OCI-LY1 (cell line): ENCODE measurements around the gene ALKBH1.

Experiments used
- CTCF ChIP-seq: fragments of 200-600 bp; sonication (generic), shearing (Covaris generic); IDR thresholded peaks from 2 replicates; pipeline ENCODE4 v1.5.1; 2017; ENCODE audit warnings: mild to moderate bottlenecking, antibody characterized with exemption, low read length, moderate library complexity, mixed read lengths
- EZH2 ChIP-seq: fragments of 200-600 bp; sonication (generic), shearing (Covaris generic); IDR thresholded peaks from 2 replicates; pipeline ENCODE4 v1.8.0; 2017; ENCODE audit warnings: borderline replicate concordance, mixed run types, mild to moderate bottlenecking, antibody characterized with exemption, low read length, moderate library complexity, mixed read lengths

- TF ChIP-seq EZH2 (no peak), CTCF (no peak)
Measured at GRCh38 chr14:77752266-77752665, 44.4 kb upstream of the ALKBH1 start.
